Measurements from ENCODE around the gene DNAJB8. TPM values are rescaled to one million over a fixed set of nuclear protein-coding genes. Genes with fewer than 3 reads are reported as not detected.
A peak's percentile ranks its signal among the peaks of the same experiment; 100 is the strongest.

DNAJB8 gene
- total RNA-seq, 1 donor from 2014 or later, result not detected

DNA sequence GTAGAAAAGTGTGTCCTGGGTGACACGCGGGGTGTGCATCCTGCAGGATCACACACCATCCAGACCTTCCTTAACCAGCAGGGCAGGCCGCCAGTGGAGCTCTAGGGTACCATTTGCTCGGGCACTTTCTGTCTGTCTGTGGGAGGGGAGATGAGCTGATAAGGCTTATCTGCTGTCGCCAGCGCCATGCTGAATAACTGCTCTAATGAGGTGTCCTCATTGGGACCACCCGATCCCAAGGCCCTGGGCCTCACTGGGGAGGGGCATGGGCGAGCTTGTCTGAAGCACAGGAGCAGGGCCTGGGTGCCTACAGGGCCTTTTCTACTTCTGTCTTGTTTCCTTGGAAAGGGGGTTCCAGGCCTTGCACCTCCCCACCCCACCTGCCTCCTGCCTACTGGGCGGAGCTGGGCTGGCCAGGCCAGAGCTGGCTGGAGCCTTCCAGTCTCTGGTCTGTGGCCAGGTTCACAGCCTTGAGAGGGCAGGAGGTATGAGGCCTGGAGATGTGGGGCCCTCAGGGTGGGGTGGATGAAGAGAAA is 28.8 kb upstream of the DNAJB8 start:
- no peaks in the 10 kb centered on the region for H3K9me3 Mint-ChIP-seq (ENCODE audit: unreplicated experiment)
- H3K27ac Mint-ChIP-seq (ENCODE audit: unreplicated experiment), result no peak overlapping the region
- no peak overlapping the region for H3K4me3 Mint-ChIP-seq (ENCODE audit: unreplicated experiment)
- H3K4me1 Mint-ChIP-seq (ENCODE audit: unreplicated experiment), result peaks cover 7% of the 10 kb centered on the region
- TF ChIP-seq, protein P1, sequence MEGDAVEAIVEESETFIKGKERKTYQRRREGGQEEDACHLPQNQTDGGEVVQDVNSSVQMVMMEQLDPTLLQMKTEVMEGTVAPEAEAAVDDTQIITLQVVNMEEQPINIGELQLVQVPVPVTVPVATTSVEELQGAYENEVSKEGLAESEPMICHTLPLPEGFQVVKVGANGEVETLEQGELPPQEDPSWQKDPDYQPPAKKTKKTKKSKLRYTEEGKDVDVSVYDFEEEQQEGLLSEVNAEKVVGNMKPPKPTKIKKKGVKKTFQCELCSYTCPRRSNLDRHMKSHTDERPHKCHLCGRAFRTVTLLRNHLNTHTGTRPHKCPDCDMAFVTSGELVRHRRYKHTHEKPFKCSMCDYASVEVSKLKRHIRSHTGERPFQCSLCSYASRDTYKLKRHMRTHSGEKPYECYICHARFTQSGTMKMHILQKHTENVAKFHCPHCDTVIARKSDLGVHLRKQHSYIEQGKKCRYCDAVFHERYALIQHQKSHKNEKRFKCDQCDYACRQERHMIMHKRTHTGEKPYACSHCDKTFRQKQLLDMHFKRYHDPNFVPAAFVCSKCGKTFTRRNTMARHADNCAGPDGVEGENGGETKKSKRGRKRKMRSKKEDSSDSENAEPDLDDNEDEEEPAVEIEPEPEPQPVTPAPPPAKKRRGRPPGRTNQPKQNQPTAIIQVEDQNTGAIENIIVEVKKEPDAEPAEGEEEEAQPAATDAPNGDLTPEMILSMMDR (IDR thresholded peaks at IDR 0.05), result no peak
- no peaks in the 10 kb centered on the region for H3K36me3 Mint-ChIP-seq (ENCODE audit: unreplicated experiment)
- peak; percentile 83 for DNase-seq (ENCODE audit: extremely low spot score, unreplicated experiment)
- peaks cover 34% of the 10 kb centered on the region for H3K27me3 Mint-ChIP-seq (ENCODE audit: unreplicated experiment)

DNA sequence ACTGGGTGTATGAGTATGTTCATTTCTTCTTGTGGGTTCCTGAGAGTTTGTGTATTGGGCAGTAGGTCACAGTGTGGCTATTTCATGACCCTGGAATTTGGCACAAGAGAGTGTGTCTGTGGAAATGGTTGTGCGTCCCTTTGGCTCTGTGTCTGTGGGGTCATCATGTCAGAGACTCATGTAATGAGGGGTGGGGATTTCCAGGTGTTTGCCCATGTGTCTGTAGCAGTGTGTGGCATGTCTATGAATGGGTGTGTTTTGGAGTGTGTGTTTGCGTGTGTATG is 27.6 kb upstream of the DNAJB8 start:
- Mint-ChIP-seq H3K27ac (ENCODE audit: unreplicated experiment) (no peak overlapping the region), H3K4me3 (ENCODE audit: unreplicated experiment) (no peak overlapping the region), H3K27me3 (ENCODE audit: unreplicated experiment) (peaks cover 44% of the 10 kb centered on the region), H3K9me3 (ENCODE audit: unreplicated experiment) (no peaks in the 10 kb centered on the region), H3K36me3 (ENCODE audit: unreplicated experiment) (no peaks in the 10 kb centered on the region), H3K4me1 (ENCODE audit: unreplicated experiment) (peaks cover 15% of the 10 kb centered on the region)
- DNase-seq (ENCODE audit: extremely low spot score, unreplicated experiment), result peak; percentile 23
- TF ChIP-seq, protein P1 (IDR thresholded peaks at IDR 0.05), result no peak

DNA sequence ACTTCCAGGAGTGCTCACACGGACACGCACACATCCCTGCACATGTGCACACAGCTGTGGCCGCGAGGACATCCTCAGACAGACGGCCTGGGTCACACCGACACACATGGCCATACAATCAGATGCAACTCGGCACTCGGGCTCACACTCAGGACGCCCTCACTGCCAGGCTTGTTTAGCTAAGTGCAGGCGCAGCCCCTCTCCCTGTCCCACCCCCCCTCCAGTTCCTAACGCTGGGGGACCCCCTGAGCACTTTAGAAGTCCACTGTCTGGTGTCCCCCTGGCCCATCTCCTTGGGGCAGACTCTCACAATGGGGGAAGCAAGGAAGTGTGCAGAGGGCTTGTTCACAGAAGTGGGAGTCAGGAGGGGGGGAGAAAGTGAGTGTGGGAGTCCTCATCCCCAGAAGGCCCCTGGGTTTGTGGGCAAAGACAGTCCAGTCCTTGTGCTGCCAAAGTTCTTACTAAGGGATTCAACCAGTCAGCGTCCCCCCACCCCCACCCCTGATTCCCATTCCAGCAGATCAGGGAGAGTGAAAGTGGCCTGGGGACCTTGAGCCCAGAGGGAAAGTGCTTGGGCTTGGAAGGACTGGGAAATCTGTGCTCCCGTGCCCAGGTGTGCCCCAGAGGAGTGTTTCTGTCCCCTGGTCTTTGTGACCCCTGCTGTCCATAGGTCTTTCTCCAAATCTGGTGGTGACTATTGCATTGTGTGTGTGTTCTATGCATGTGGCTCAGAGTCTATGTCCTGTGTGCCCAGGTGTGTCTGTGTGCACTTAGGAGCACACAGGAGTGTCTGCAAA is 27.1 kb upstream of the DNAJB8 start:
- H3K36me3 Mint-ChIP-seq (ENCODE audit: unreplicated experiment), result no peaks in the 10 kb centered on the region
- no peak overlapping the region for H3K27ac Mint-ChIP-seq (ENCODE audit: unreplicated experiment)

DNA sequence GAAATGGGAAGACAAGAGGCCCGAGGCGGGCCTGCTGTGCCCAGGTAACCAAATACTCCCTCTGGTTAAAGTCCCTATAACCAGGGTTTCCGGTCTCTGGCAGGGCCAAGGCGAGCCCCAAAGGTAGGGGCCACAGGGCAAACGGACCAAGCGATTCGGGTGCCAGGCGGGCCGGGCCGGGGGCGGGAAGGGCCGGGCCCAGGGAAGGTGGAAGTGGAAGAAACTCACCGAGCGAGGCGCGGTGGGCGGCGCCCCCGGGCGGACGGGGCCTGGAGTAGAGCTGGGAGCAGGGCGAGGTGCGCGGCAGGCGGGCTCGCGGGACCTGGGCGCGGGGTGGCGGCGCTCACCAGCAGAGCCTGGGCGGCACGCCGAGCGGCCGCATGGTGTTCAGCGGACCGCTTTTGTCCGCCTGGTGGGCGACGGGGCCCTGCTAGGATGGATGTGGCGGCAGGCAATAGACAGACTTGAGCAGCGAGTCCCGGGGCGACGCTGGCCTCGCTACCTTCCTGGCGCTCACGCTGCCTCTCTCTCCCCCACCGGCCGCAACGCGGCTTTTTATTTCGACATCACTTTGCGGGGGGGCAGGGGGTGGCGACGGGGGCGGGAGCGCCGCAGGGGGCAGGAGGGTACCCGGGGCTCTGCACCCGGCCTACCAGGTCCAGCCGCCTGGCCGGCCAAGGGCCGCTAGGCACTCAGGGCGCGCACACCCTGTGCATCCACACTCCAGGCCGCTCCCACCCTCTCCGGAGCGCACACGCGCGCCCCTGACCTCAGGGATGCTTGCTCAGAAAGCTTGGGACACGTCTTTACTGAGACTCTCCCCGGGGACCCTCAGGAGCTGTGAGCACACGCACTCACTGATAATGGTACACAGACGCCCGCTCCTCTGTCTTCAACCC is 26.2 kb upstream of the DNAJB8 start, which contains the start of gene GATA2:
Gene GATA2, minus strand, starts transcription at position 531 of the 899 bp plus-strand sequence. CDS start 6,170 bp downstream, outside the sequence.
- no peak within 1 kb of the TSS for H3K27ac Mint-ChIP-seq (ENCODE audit: unreplicated experiment)
- H3K27me3 Mint-ChIP-seq (ENCODE audit: unreplicated experiment), result peaks cover 44% of the 10 kb centered on the region
- H3K36me3 Mint-ChIP-seq (ENCODE audit: unreplicated experiment), result no peaks in the 10 kb centered on the region
- H3K4me1 Mint-ChIP-seq (ENCODE audit: unreplicated experiment), result peaks cover 17% of the 10 kb centered on the region
- TF ChIP-seq, protein P1 (IDR thresholded peaks at IDR 0.05), result peak; percentile 22
- H3K4me3 Mint-ChIP-seq (ENCODE audit: unreplicated experiment), result peak within 1 kb of the TSS; percentile 2
- H3K9me3 Mint-ChIP-seq (ENCODE audit: unreplicated experiment), result no peaks in the 10 kb centered on the region
- peak; percentile 69 for DNase-seq (ENCODE audit: extremely low spot score, unreplicated experiment)

More for the DNA sequence above, 27.1 kb upstream of the DNAJB8 start:
- H3K4me1 Mint-ChIP-seq (ENCODE audit: unreplicated experiment), result peaks cover 15% of the 10 kb centered on the region
- DNase-seq (ENCODE audit: extremely low spot score, unreplicated experiment), result peak; percentile 64
- peaks cover 44% of the 10 kb centered on the region for H3K27me3 Mint-ChIP-seq (ENCODE audit: unreplicated experiment)
- TF ChIP-seq, protein P1 (IDR thresholded peaks at IDR 0.05), result no peak
- H3K4me3 Mint-ChIP-seq (ENCODE audit: unreplicated experiment), result peak overlapping the region; percentile 2
- no peaks in the 10 kb centered on the region for H3K9me3 Mint-ChIP-seq (ENCODE audit: unreplicated experiment)
